ENCODE measurements around the gene POTEB2.
"Not testable (repeated sequence)": the region's sequence is repeated elsewhere in the genome, so short reads cannot be mapped to it uniquely, and the experiment has no call there.

The POTEB2 gene

DNA sequence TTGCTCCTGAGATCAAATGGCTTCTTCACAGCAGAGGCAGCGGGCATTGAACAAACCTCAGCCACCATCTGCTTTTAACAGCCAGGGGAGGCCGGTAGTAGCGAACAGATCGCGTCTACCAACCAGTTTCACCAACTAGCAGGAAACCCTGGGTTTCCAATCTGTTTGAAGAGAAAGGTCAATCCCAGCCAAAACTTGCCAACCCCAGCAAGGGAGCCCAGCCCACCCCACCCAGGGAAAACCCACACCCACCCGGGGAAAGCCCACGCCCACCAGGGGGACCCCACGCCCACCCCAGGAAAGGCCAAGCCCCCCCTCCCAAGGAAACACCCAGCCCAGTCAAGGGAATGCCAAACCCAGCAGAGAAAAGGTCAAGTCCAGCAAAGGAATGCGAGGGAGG lies at the start of gene POTEB2:
Gene POTEB2 (minus strand): TSS at position 101 of the 400 bp plus-strand sequence. CDS start 33 bp downstream, at position 68.
- DNase-seq (ENCODE audit: low read depth): not testable (repeated sequence)

DNA sequence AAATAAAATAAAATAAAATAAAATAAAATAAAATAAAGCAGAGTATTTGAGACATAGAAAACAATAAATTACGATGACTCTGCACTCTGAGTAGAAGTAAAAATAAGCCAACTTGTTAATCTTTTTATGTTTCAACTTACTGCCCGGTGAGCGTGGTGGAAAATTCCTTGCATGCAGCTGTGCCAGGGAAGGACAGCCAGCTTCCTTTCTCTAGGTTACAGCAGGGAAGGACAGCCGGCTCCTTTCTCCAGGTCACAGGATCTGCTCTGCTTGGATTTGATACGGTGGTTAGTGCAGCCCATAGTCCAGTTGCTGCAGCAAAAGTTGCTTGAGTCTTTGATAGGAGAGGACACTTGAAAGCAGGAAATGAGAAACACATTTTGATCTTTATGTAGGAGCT lies 13.8 kb upstream of the POTEB2 start:
- not testable (repeated sequence) for DNase-seq (ENCODE audit: low read depth)

DNA sequence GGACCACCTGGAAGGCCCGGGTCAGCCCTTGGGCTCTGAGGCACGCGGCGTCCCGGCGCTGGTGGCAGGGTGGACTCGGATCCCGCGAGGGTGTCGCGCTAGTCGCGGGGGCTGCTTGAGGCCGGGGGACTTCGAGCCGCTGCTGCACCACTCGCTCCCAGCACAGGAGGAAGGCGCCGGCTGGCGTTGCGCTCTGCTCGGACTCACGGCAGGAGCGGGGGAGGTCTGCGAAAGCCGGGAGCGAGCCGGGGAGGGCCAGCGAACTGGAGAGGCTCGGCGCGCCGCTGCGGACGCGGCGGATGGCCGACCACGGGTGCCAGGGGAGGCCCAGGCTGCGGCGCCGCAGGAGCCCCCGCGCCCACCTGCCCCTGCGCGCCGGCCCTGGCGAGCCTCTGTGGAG lies 12.3 kb upstream of the POTEB2 start:
- not testable (repeated sequence) for DNase-seq (ENCODE audit: low read depth)

DNA sequence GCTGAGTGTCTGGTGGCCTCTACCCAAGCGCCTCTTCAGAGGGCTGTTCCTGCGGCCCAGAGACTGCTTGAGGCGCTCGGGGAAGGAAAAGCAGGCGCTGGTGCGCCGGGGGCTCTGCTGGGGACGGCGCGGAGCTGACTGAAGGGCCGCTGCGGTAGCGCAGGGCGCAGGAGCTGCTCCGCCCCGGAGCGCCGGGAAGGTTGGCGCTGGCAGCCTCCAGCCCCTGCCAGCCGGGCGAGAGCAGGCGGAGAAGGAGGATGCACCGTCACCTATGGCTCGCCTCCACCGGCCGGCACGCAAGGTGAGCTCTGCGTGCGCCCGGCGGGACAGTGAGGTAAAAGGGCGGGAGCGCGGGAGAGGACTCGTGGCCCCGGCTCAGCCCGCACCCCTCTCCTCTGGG lies 11.7 kb upstream of the POTEB2 start:
- not testable (repeated sequence) for DNase-seq (ENCODE audit: low read depth)

All from GM04504 (cell line).